HepG2 (cell line): Measurements from ENCODE around the gene NEURL1. TPM values are rescaled to one million over a fixed set of nuclear protein-coding genes. Genes with fewer than 3 reads are reported as not detected.

ENCODE experiments used
- ATAC-seq: fragments of 200-7000 bp; cut with Tn5 transposase; 3 replicates; pipeline ENCODE4 v1.9.1; 2020; ENCODE audit warnings: mild to moderate bottlenecking, moderate library complexity
- BruUV-seq: library from RNA; stranded (reverse); fragments of 400-500 nt; replicated peaks from 2 replicates; lab custom pipeline; 2021; lab: Mats Ljungman, UMichigan
- CTCF ChIA-PET: fragments of 300-600 bp; formaldehyde crosslinking; extraction: SDS; loops from one replicate; lab custom pipeline; 2021; ENCODE audit warnings: low total read pairs, inconsistent platforms, low intra/inter-chr PET ratio; lab: Yijun Ruan, JAX
- POLR2A ChIA-PET: fragments of 350-600 bp; sonication (Branson Sonifier 250); formaldehyde crosslinking; loops from one replicate; lab custom pipeline; 2020; ENCODE audit warnings: antibody characterized with exemption, inconsistent platforms; lab: Yijun Ruan, JAX
- DNase-seq: peaks from one replicate; pipeline ENCODE4 v3.0.0-alpha.2; 2015; ENCODE audit warnings: low spot score
- FAIRE-seq: peaks from 3 replicates; lab custom pipeline; 2011; peaks lifted over from hg19 to GRCh38; lab: Jason Lieb, UNC
- H2AFZ ChIP-seq: one replicate; pipeline ENCODE4 v1.6.1; 2011; ENCODE audit warnings: low read length, inconsistent platforms
- H3K27ac ChIP-seq: fragments of 300-600 bp; 3 replicates; pipeline ENCODE4 v1.8.0; 2011; ENCODE audit warnings: mixed run types, mild to moderate bottlenecking, mixed read lengths, low read length, inconsistent platforms; ENCODE audit not compliant: insufficient read depth; ENCODE audit errors: extremely low read length
- H3K27me3 ChIP-seq, 2 experiments: fragments of 200-600 bp in 1 of 2; 2 replicates in 1 of 2; 3 replicates in 1 of 2; pipeline versions ENCODE4 v1.6.0 to v1.8.0; 2011; ENCODE audit warnings: low read length in 2 of 2, mild to moderate bottlenecking in 2 of 2, moderate library complexity in 2 of 2, inconsistent platforms in 1 of 2; ENCODE audit not compliant: insufficient read depth in 2 of 2, control insufficient read depth in 1 of 2
- H3K36me3 ChIP-seq, 2 experiments: fragments of 200-600 bp in 1 of 2; replicated peaks in 1 of 2; 2 replicates in 1 of 2; 3 replicates in 1 of 2; pipeline versions ENCODE4 v1.5.1 to v1.8.0; 2011; ENCODE audit warnings: low read length in 2 of 2, inconsistent platforms in 1 of 2; ENCODE audit not compliant: insufficient read depth in 2 of 2, control insufficient read depth in 1 of 2
- H3K4me1 ChIP-seq: 2 replicates; pipeline ENCODE4 v1.5.1; 2012; ENCODE audit warnings: low read length, inconsistent platforms; ENCODE audit not compliant: insufficient read depth
- H3K4me2 ChIP-seq: 2 replicates; pipeline ENCODE4 v1.6.0; 2011; ENCODE audit warnings: low read depth, low read length, inconsistent platforms
- H3K4me3 ChIP-seq, 3 experiments: fragments of 200-600 bp in 1 of 3; sonication (generic), shearing (Covaris generic) in 1 of 3; replicated peaks in 1 of 3; 2 replicates each; pipeline ENCODE4 v1.5.1; 2011 to 2016; ENCODE audit warnings: low read length in 3 of 3, inconsistent platforms in 2 of 3, low read depth in 2 of 3, mild to moderate bottlenecking in 2 of 3, control low read depth in 1 of 3, mixed read lengths in 1 of 3; ENCODE audit not compliant: insufficient read depth in 1 of 3
- H3K79me2 ChIP-seq: one replicate; pipeline ENCODE4 v1.6.1; 2011; ENCODE audit warnings: low read length, inconsistent platforms; ENCODE audit not compliant: insufficient read depth
- H3K9ac ChIP-seq: 2 replicates; pipeline ENCODE4 v1.6.0; 2011; ENCODE audit warnings: mild to moderate bottlenecking, low read depth, low read length, inconsistent platforms; ENCODE audit not compliant: insufficient read depth
- H3K9me3 ChIP-seq: 2 replicates; pipeline ENCODE4 v1.5.1; 2012; ENCODE audit warnings: mild to moderate bottlenecking, low read length
- H4K20me1 ChIP-seq: 2 replicates; pipeline ENCODE4 v1.6.0; 2011; ENCODE audit warnings: inconsistent platforms, mild to moderate bottlenecking, low read length, moderate library complexity; ENCODE audit not compliant: insufficient read depth
- ARNTL ChIP-seq: sonication (generic); formaldehyde crosslinking; IDR thresholded peaks from 2 replicates; pipeline ENCODE4 v1.4.0; 2020; ENCODE audit warnings: mild to moderate bottlenecking, missing genetic modification reagents
- HNF4A ChIP-seq: sonication (generic); formaldehyde crosslinking; IDR thresholded peaks from 2 replicates; pipeline ENCODE4 v1.4.0; 2020; ENCODE audit warnings: missing genetic modification reagents
- HOXA9 ChIP-seq: sonication (generic); formaldehyde crosslinking; IDR thresholded peaks from 2 replicates; pipeline ENCODE4 v1.8.1; 2022; ENCODE audit warnings: missing genetic modification reagents, mild to moderate bottlenecking, moderate library complexity, borderline replicate concordance
- KLF13 ChIP-seq: sonication (generic); formaldehyde crosslinking; IDR thresholded peaks from 2 replicates; pipeline ENCODE4 v1.4.0; 2020; ENCODE audit warnings: mild to moderate bottlenecking, missing genetic modification reagents
- MBD4 ChIP-seq: IDR thresholded peaks from 2 replicates; pipeline ENCODE4 v1.6.1; 2012; ENCODE audit warnings: low read length, inconsistent platforms, borderline replicate concordance
- SETDB1 ChIP-seq: sonication (generic); formaldehyde crosslinking; IDR thresholded peaks from 2 replicates; pipeline ENCODE4 v1.5.1; 2020; ENCODE audit warnings: missing genetic modification reagents, mild to moderate bottlenecking, borderline replicate concordance
- TSC22D2 ChIP-seq: sonication (generic); formaldehyde crosslinking; IDR thresholded peaks from 2 replicates; pipeline ENCODE4 v1.5.1; 2020; ENCODE audit warnings: missing genetic modification reagents, mild to moderate bottlenecking, borderline replicate concordance
- ZNF225 ChIP-seq: sonication (generic); formaldehyde crosslinking; IDR thresholded peaks from 2 replicates; pipeline ENCODE4 v1.4.0; 2020; ENCODE audit warnings: mild to moderate bottlenecking, missing genetic modification reagents
- ZNF607 ChIP-seq: sonication (generic); formaldehyde crosslinking; IDR thresholded peaks from 2 replicates; pipeline ENCODE4 v1.5.1; 2020; ENCODE audit warnings: missing genetic modification reagents, mild to moderate bottlenecking, borderline replicate concordance
- ZNF704 ChIP-seq: sonication (generic); formaldehyde crosslinking; IDR thresholded peaks from 2 replicates; pipeline ENCODE4 v1.8.1; 2023; ENCODE audit warnings: mild to moderate bottlenecking, inconsistent platforms, moderate library complexity, missing genetic modification reagents, borderline replicate concordance
- WGBS: methylation state at CpG from one replicate; pipeline ENCODE4 v1.1.6; 2017; ENCODE audit warnings: low lambda C conversion rate; 5-methylcytosine and 5-hydroxymethylcytosine counted together
- in situ Hi-C: cut with HindIII; loops from 2 replicates; pipeline ENCODE4 v1.10.0; 2017; ENCODE audit warnings: low pct_unique_long_range_greater_than_20kb; ENCODE audit not compliant: extremely low pct_ligation_motif_present
- intact Hi-C: fragments of 100-400 bp; cut with micrococcal nuclease; formaldehyde crosslinking; loops from one replicate; pipeline ENCODE4 v1.10.0; 2022; ENCODE audit not compliant: unreplicated experiment
- polyA plus RNA-seq, 8 experiments: library from polyadenylated mRNA; depleted of rRNA in 3 of 8; stranded (reverse) in 7 of 8; unstranded in 1 of 8; fragments of >200 nt; fragmentation: Illumina TruSeq in 4 of 8; extraction: Trizol in 4 of 8; gene quantifications; 2 replicates each; pipeline versions ENCODE4 v1.2.1 to v1.2.3, GENCODE V29; 2011 to 2016; ENCODE audit warnings: low read depth in 4 of 8, missing spikeins in 1 of 8, mixed read lengths in 1 of 8; ENCODE audit not compliant: insufficient read depth in 1 of 8
- total RNA-seq, 5 experiments: library from RNA; depleted of rRNA; stranded (reverse); fragments of >200 nt; fragmentation: Illumina TruSeq; extraction: Trizol; gene quantifications; 2 replicates each; pipeline ENCODE4 v1.2.3, GENCODE V29; 2016; ENCODE audit warnings: low read depth in 1 of 5
- TF ChIP-seq, protein P1 (sequence below): IDR thresholded peaks from 2 replicates; pipeline ENCODE4 v1.6.1; 2016; ENCODE audit warnings: mild to moderate bottlenecking

The NEURL1 gene
- total and polyA plus RNA-seq, 2 of the 13 experiments (the other 11 are each of a cell fraction or from before 2014, with no cell fraction given) = not detected

GRCh38 chr10:103500481-103500880 is 7.0 kb downstream of the NEURL1 start:
- FAIRE-seq = no peak
- no peaks in the 10 kb centered on the region for H3K36me3 ChIP-seq
- H3K4me2 ChIP-seq = no peak overlapping the region
- POLR2A ChIA-PET = no interaction called here
- no peak for ATAC-seq
- H3K4me1 ChIP-seq = peaks cover 12% of the 10 kb centered on the region
- H4K20me1 ChIP-seq = no peaks in the 10 kb centered on the region
- intact Hi-C loops = no loop called here
- no peak for DNase-seq
- H2AFZ ChIP-seq = no peak overlapping the region
- TF ChIP-seq SETDB1 (CRISPR knock-in tag) (no peak), ZNF607 (CRISPR knock-in tag) (no peak), KLF13 (no peak), TSC22D2 (no peak), MBD4 (no peak), ZNF225 (no peak), HNF4A (CRISPR knock-in tag) (no peak), ZNF704 (CRISPR knock-in tag) (no peak), ARNTL (CRISPR knock-in tag) (no peak), HOXA9 (CRISPR knock-in tag) (no peak)
- TF ChIP-seq, protein P1, sequence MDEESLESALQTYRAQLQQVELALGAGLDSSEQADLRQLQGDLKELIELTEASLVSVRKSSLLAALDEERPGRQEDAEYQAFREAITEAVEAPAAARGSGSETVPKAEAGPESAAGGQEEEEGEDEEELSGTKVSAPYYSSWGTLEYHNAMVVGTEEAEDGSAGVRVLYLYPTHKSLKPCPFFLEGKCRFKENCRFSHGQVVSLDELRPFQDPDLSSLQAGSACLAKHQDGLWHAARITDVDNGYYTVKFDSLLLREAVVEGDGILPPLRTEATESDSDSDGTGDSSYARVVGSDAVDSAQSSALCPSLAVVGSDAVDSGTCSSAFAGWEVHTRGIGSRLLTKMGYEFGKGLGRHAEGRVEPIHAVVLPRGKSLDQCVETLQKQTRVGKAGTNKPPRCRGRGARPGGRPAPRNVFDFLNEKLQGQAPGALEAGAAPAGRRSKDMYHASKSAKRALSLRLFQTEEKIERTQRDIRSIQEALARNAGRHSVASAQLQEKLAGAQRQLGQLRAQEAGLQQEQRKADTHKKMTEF = no peak
- TF ChIP-seq, all 625 proteins: peak for 0
- no peak overlapping the region for H3K4me3 ChIP-seq
- no peak overlapping the region for H3K27ac ChIP-seq
- no peaks in the 10 kb centered on the region for H3K9me3 ChIP-seq
- no peak overlapping the region for H3K9ac ChIP-seq
- CTCF ChIA-PET = no interaction called here
- 74% methylated on average over 4 of the region's 6 CpGs for WGBS
- H3K27me3 ChIP-seq = peaks cover 2 to 60% of the 10 kb centered on the region in 2 experiments; a peak in 3 of 5 replicates
- no TSS peak for BruUV-seq
- in situ Hi-C loops = no loop called here
- no peaks in the 10 kb centered on the region for H3K79me2 ChIP-seq
